Skeletal muscle tissue (tissue), 4 donors: ENCODE measurements around the gene FBLN1. TPM values are rescaled to one million over a fixed set of nuclear protein-coding genes. Genes with fewer than 3 reads are reported as not detected.
"Not testable (repeated sequence)": the region's sequence is repeated elsewhere in the genome, so short reads cannot be mapped to it uniquely, and the experiment has no call there.

ENCODE experiments used
- H3K27ac ChIP-seq: one replicate; pipeline ENCODE4 v1.7.0; 2013; ENCODE audit warnings: mild to moderate bottlenecking, low read depth, low read length, inconsistent platforms
- H3K27me3 ChIP-seq, 3 donors: one replicate each; pipeline ENCODE4 v1.7.0; 2013; ENCODE audit warnings: low read length in 3 of 3; ENCODE audit not compliant: control insufficient read depth in 3 of 3, insufficient read depth in 3 of 3
- H3K36me3 ChIP-seq, 3 donors: one replicate each; pipeline ENCODE4 v1.7.0; 2013; ENCODE audit warnings: low read length in 3 of 3; ENCODE audit not compliant: control insufficient read depth in 3 of 3, insufficient read depth in 3 of 3
- H3K4me1 ChIP-seq, 3 donors: one replicate each; pipeline ENCODE4 v1.7.0; 2013; ENCODE audit warnings: low read length in 3 of 3, mild to moderate bottlenecking in 3 of 3; ENCODE audit not compliant: control insufficient read depth in 3 of 3, insufficient read depth in 3 of 3
- H3K4me3 ChIP-seq, 3 donors: one replicate each; pipeline ENCODE4 v1.7.0; 2013; ENCODE audit warnings: low read length in 3 of 3
- H3K9ac ChIP-seq, 3 donors: one replicate each; pipeline ENCODE4 v1.7.0; 2013; ENCODE audit warnings: low read length in 3 of 3, mild to moderate bottlenecking in 3 of 3, moderate library complexity in 2 of 3, low read depth in 1 of 3
- H3K9me3 ChIP-seq, 3 donors: one replicate each; pipeline ENCODE4 v1.7.0; 2013; ENCODE audit warnings: low read length in 3 of 3; ENCODE audit not compliant: control insufficient read depth in 3 of 3
- total RNA-seq: library from RNA; depleted of rRNA; stranded (reverse); fragments of >200 nt; gene quantifications from one replicate; pipeline ENCODE4 v1.2.3, GENCODE V29; 2014
- donor health status: Osteomylitis.

Gene FBLN1
- total RNA-seq, 1 donor from 2014 or later: 105 TPM

DNA sequence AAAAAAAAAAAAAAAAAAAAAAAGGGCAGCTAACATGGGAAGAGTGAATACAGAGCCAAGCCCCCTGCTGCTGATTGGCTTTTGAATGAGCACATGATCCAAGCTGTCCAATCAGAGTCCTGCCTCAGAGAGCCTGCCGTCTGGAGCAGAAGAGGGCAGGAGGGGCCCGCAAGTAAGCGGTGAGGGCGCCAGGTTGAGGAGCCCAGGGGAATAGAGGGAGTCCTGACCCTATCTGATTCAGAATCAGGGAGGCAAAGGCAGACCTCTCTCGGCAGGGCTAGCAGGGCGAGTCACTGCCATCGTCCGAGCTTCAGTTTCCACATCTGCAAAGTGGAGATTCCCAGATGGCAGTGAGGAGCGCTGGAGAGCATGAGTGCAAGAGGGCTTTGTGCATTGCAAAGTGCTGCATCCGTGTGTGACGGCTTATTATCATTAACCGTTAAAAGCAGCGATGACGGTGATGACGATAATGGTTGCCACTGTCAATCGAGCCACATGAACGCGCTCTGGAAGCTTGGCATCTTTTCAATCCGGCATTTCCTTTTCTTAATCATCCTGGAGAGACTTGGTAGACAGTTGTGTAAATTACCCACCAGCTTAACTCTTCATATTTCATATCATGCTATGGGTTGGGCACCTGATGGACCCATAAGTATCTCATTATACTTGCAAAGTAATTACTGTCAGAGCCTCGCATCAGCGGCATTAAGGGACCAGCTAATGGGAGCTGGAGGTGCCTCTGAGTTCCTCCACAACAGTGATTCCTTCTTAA, 100.3 kb downstream of the FBLN1 start:
- Histone ChIP-seq H3K27me3 (peaks cover 0 to 3% (median 0%) of the 10 kb centered on the region in 3 donors), H3K36me3 (peaks cover 0 to 4% (median 2%) of the 10 kb centered on the region in 3 donors), H3K27ac (no peak overlapping the region), H3K4me1 (peaks cover 0 to 4% (median 1%) of the 10 kb centered on the region in 3 donors), H3K4me3 (no peak overlapping the region), H3K9ac (no peak overlapping the region), H3K9me3 (no peaks in the 10 kb centered on the region)

DNA sequence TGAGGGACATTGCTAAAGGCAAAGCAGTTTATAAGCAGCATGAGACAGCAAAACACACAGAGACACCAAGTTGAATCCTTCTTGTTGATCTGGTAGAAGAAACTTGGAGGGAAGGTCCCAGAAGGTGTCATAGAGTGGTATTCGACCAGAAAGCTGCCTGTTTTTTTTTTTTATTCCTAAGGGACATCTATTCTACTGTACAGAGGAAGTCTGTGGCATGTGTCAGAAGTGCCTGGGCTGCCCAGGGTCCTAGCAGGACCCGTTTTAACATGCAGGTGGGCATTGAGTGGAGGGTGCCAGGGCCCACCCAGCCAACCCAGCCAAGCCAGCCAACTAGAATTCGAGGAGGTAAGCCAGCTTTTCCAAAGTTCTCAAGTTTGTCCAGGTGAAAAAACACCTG, 100.9 kb downstream of the FBLN1 start:
- Histone ChIP-seq H3K36me3 (peaks cover 0 to 4% (median 2%) of the 10 kb centered on the region in 3 donors), H3K27me3 (peaks cover 0 to 3% (median 0%) of the 10 kb centered on the region in 3 donors), H3K27ac (no peak overlapping the region), H3K9ac (no peak overlapping the region), H3K4me3 (no peak overlapping the region), H3K9me3 (no peaks in the 10 kb centered on the region), H3K4me1 (peaks cover 0 to 9% (median 0%) of the 10 kb centered on the region in 3 donors)

DNA sequence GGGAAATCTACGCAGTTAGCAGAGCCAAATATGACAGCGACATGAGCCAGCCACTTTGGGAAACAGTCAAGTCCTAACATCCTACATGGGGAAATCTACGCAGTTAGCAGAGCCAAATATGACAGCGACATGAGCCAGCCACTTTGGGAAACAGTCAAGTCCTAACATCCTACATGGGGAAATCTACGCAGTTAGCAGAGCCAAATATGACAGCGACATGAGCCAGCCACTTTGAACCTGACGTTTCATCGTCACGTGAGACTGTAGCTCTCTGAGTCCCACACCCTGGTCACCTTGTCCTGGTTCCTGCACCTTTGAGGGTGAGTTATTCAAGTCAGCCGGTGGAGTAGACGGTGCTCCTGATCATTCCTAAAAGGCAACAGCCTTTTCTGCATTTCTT, 105.4 kb downstream of the FBLN1 start:
- H3K4me3 ChIP-seq, H3K9ac ChIP-seq, H3K36me3 ChIP-seq, H3K9me3 ChIP-seq, H3K27me3 ChIP-seq: not testable (repeated sequence)
- peak overlapping the region; percentile 40 for H3K27ac ChIP-seq
- H3K4me1 ChIP-seq: peaks cover 4 to 23% (median 8%) of the 10 kb centered on the region in 3 donors

DNA sequence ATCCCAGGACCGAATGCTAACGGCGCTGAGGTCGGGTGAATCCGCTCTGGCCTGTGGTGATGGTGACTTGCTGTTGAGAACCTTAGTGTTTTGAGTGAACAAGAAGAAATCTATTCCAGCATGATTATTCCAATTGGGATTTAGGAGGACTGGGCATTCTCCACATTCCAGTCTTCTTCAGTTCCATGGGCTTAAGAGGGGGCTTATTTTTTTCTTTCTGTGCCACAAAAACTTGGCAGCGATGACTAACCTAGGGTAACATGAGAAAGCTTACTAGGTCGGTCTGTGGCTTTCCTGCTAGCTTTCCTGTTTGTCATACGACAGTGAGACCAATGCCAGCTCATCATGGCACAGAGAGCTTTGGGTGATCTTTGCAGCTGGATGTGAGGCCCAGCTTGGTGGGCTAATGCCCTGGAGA, 106.1 kb downstream of the FBLN1 start:
- Histone ChIP-seq H3K36me3 (no peaks in the 10 kb centered on the region), H3K27ac (peak overlapping the region; percentile 40), H3K27me3 (peaks cover 0 to 3% (median 0%) of the 10 kb centered on the region in 3 donors), H3K4me1 (peaks cover 4 to 25% (median 10%) of the 10 kb centered on the region in 3 donors), H3K9ac (no peak overlapping the region), H3K9me3 (no peaks in the 10 kb centered on the region), H3K4me3 (no peak overlapping the region)

DNA sequence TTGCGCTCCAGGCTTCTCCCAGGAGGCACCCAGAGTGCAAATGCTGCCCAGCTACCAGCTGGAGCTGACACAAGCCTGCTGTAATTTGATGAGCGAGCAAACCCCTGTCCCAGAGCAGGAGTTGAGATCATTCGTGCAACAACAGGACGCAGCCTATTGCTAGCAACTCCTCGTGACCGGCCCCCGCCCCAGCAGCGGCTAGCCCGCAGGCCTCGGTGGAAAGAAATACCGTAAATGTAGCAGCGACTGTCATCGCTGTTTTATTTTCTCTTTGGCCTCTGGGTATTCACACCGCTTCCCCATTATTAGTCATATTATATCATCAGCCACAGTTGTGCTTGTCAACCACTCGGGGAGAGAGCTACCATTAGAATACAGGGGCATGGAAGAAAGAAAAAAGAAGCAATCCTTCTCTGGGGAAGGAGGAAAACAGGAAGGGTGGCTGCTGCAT, 109.8 kb downstream of the FBLN1 start:
- Histone ChIP-seq H3K27ac (peak overlapping the region; percentile 97), H3K27me3 (no peaks in the 10 kb centered on the region), H3K4me3 (peak overlapping the region; percentile 57 to 70 (median 59)), H3K9ac (peak overlapping the region; percentile 75 to 84 (median 80)), H3K4me1 (peaks cover 4 to 25% (median 10%) of the 10 kb centered on the region in 3 donors), H3K9me3 (peaks cover 0 to 5% (median 0%) of the 10 kb centered on the region in 3 donors), H3K36me3 (no peaks in the 10 kb centered on the region)

DNA sequence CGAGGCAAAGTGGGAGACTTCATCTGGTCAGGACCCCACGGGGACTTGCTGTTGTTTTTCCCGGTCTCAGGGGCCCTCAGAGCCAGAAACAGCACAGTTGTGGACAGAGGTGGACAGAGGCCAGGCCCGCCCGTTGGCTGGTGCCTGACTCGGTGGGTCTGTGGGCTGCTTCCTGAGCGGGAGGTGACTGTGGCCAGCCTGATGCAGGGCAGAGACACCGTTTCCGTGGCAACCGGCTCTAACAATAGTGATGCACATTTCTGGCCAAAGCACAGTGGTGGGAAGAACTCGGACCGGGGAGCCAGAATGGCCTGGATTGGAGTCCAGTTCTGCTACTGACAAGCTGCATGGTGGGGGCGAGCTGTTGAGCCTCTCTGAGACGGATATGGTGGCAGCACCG, 110.3 kb downstream of the FBLN1 start:
- H3K9me3 ChIP-seq: peaks cover 0 to 5% (median 0%) of the 10 kb centered on the region in 3 donors
- H3K27me3 ChIP-seq: no peaks in the 10 kb centered on the region
- peak overlapping the region; percentile 97 for H3K27ac ChIP-seq
- H3K36me3 ChIP-seq: no peaks in the 10 kb centered on the region
- H3K9ac ChIP-seq: peak overlapping the region; percentile 75 to 84 (median 80)
- peaks cover 4 to 22% (median 10%) of the 10 kb centered on the region in 3 donors for H3K4me1 ChIP-seq
- peak overlapping the region; percentile 57 to 70 (median 59) for H3K4me3 ChIP-seq

DNA sequence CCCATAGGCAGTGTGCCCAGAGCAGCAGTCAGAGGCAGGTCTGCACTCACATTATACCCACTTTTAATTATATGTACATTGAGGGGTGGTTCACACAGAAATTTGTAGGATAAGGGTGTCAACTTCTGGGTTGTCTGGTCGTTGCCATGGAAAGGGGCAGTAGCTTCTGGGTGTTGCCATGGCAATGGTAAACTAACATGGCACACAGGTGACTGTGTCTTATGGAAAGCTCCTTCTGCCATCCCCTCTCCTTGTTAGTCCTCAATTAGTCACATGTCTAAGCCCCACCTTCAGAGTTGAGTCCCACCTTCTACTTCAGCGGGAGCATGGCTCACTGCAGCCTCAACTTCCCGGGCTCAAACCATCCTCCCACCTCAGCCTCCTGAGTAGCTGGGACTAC, 112.7 kb downstream of the FBLN1 start:
- no peak overlapping the region for H3K4me3 ChIP-seq
- peaks cover 0 to 5% (median 0%) of the 10 kb centered on the region in 3 donors for H3K9me3 ChIP-seq
- no peaks in the 10 kb centered on the region for H3K36me3 ChIP-seq
- no peak overlapping the region for H3K9ac ChIP-seq
- no peaks in the 10 kb centered on the region for H3K27me3 ChIP-seq
- H3K27ac ChIP-seq: no peak overlapping the region
- peaks cover 4 to 10% (median 10%) of the 10 kb centered on the region in 3 donors for H3K4me1 ChIP-seq

DNA sequence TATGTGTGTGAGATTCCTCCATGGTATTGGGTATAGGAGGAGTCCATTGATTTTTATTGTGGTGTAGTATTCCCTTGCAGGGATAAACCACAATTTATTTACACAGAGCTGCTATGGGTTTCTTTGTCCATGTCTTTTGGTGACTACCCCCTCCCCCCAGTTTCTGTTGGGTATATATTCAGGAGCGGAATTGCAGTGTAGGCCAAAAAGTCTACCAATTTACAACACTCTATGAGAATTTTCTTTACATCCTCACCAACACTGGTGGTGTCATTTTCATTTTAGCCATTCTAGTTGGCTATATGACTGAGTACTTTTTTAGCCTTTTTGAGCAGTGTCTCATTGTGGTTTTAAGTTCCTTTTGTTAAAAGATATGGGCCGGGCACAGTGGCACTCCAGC, 113.7 kb downstream of the FBLN1 start:
- Histone ChIP-seq H3K27ac (no peak overlapping the region), H3K36me3 (no peaks in the 10 kb centered on the region), H3K4me3 (no peak overlapping the region), H3K27me3 (no peaks in the 10 kb centered on the region), H3K4me1 (peaks cover 4 to 10% (median 10%) of the 10 kb centered on the region in 3 donors), H3K9ac (no peak overlapping the region), H3K9me3 (peaks cover 0 to 5% (median 0%) of the 10 kb centered on the region in 3 donors)

DNA sequence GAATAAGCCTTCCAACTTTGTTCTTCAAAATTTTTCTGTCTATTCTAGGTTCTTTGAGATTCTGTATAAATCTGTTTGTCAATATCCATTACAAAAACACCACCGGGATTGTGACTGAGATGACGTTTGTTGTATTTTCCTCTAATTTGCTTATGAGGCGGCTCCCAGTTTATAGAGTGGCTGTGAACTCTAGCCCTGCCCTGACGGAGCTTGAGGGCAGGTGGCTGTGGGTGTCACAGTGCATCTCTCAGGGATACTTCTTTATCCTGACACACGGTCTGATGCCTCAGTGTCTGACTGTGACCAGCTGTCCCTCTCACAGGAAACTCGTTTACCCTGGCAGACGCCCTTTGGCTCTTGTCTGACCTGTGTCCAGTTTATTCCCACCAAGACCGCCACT, 115.3 kb downstream of the FBLN1 start:
- Histone ChIP-seq H3K27me3 (no peaks in the 10 kb centered on the region), H3K4me1 (peaks cover under 1 to 3% (median 3%) of the 10 kb centered on the region in 3 donors), H3K36me3 (no peaks in the 10 kb centered on the region), H3K4me3 (no peak overlapping the region), H3K27ac (no peak overlapping the region), H3K9me3 (peaks cover 0 to 5% (median 0%) of the 10 kb centered on the region in 3 donors), H3K9ac (no peak overlapping the region)

DNA sequence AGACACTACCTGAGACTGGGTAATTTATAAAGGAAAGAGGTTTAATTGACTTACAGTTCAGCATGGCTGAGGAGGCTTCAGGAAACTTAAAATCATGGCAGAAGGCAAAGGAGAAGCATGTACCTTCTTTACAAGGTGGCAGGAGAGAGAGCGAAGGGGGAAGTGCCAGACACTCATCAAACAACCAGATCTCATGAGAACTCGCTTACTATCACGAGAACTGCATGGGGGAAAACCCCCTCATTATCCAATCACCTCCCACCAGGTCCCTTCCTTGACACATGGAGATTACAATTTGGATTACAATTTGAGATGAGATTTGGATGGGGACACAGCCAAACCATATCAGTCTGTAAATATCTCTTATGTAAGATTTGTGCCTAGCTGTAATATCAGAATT, 118.0 kb downstream of the FBLN1 start:
- no peak overlapping the region for H3K27ac ChIP-seq
- no peak overlapping the region for H3K4me3 ChIP-seq
- peaks cover 0 to 4% (median 3%) of the 10 kb centered on the region in 3 donors for H3K27me3 ChIP-seq
- H3K36me3 ChIP-seq: no peaks in the 10 kb centered on the region
- H3K9me3 ChIP-seq: peaks cover 0 to 5% (median 0%) of the 10 kb centered on the region in 3 donors
- H3K9ac ChIP-seq: no peak overlapping the region
- H3K4me1 ChIP-seq: no peaks in the 10 kb centered on the region
